Endothelial cell of umbilical vein (primary cell): ENCODE data around the gene DEFB113.

ENCODE experiments used
- EZH2 ChIP-seq: IDR thresholded peaks from 2 replicates; pipeline ENCODE4 v1.6.1; 2012; ENCODE audit warnings: borderline replicate concordance, low read depth, mild to moderate bottlenecking, moderate library complexity, low read length, inconsistent platforms; ENCODE audit not compliant: severe bottlenecking
- GATA2 ChIP-seq: IDR thresholded peaks from 2 replicates; pipeline ENCODE4 v1.7.0; 2011; ENCODE audit warnings: low read depth, mild to moderate bottlenecking, moderate library complexity, mixed read lengths, low read length; ENCODE audit not compliant: insufficient read length, insufficient read depth
- MAX ChIP-seq: IDR thresholded peaks from 2 replicates; pipeline ENCODE4 v1.6.1; 2011; ENCODE audit not compliant: insufficient read depth, insufficient read length
- MYC ChIP-seq: IDR thresholded peaks from one replicate; pipeline ENCODE4 v1.6.1; 2011; ENCODE audit warnings: mild to moderate bottlenecking, low read depth, low read length
- POLR2A ChIP-seq: IDR thresholded peaks from 2 replicates; pipeline ENCODE4 v1.6.1; 2012; ENCODE audit warnings: low read depth, mild to moderate bottlenecking, control low read depth, low read length
- TF ChIP-seq, protein P1 (sequence below), 2 donors: IDR thresholded peaks; 1 replicate in 1 of 2; 2 replicates in 1 of 2; pipeline ENCODE4 v1.5.1; 2011; ENCODE audit warnings: low read length in 2 of 2, mild to moderate bottlenecking in 2 of 2, moderate library complexity in 2 of 2, control low read depth in 1 of 2, inconsistent platforms in 1 of 2, low read depth in 1 of 2; ENCODE audit not compliant: insufficient read depth in 1 of 2; ENCODE audit errors: extremely low read depth in 1 of 2

- TF ChIP-seq, protein P1, sequence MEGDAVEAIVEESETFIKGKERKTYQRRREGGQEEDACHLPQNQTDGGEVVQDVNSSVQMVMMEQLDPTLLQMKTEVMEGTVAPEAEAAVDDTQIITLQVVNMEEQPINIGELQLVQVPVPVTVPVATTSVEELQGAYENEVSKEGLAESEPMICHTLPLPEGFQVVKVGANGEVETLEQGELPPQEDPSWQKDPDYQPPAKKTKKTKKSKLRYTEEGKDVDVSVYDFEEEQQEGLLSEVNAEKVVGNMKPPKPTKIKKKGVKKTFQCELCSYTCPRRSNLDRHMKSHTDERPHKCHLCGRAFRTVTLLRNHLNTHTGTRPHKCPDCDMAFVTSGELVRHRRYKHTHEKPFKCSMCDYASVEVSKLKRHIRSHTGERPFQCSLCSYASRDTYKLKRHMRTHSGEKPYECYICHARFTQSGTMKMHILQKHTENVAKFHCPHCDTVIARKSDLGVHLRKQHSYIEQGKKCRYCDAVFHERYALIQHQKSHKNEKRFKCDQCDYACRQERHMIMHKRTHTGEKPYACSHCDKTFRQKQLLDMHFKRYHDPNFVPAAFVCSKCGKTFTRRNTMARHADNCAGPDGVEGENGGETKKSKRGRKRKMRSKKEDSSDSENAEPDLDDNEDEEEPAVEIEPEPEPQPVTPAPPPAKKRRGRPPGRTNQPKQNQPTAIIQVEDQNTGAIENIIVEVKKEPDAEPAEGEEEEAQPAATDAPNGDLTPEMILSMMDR (IDR thresholded peaks at IDR 0.05; ENCODE audit: extremely low read depth in 1 of 2, insufficient read depth in 1 of 2, low read depth in 1 of 2, low read length in 2 of 2) = no peak
- TF ChIP-seq POLR2A (no peak), GATA2 (no peak), EZH2 (no peak), MAX (no peak), MYC (no peak)
Observed at GRCh38 chr6:49918787-49919186, 50.6 kb downstream of the DEFB113 start.
